Ectodermal cell (in vitro differentiated cells): ENCODE measurements around the gene TMEM178A.

Experiments used
- H3K27ac ChIP-seq: 2 replicates; pipeline ENCODE4 v1.7.0; 2013; ENCODE audit warnings: mild to moderate bottlenecking, low read depth, low read length; ENCODE audit not compliant: insufficient read depth, poor library complexity, severe bottlenecking
- H3K27me3 ChIP-seq: 2 replicates; pipeline ENCODE4 v1.7.0; 2013; ENCODE audit warnings: mild to moderate bottlenecking, low read length; ENCODE audit not compliant: insufficient read depth, control insufficient read depth, poor library complexity, severe bottlenecking
- H3K36me3 ChIP-seq: one replicate; pipeline ENCODE4 v1.7.0; 2013; ENCODE audit warnings: low read length; ENCODE audit not compliant: control insufficient read depth, insufficient read depth
- H3K4me1 ChIP-seq: one replicate; pipeline ENCODE4 v1.7.0; 2013; ENCODE audit warnings: low read length; ENCODE audit not compliant: control insufficient read depth, insufficient read depth
- H3K4me3 ChIP-seq: 2 replicates; pipeline ENCODE4 v1.7.0; 2013; ENCODE audit warnings: low read depth, low read length, control low read depth; ENCODE audit not compliant: insufficient read depth
- H3K9me3 ChIP-seq: 2 replicates; pipeline ENCODE4 v1.7.0; 2013; ENCODE audit warnings: mild to moderate bottlenecking, low read length, moderate library complexity; ENCODE audit not compliant: control insufficient read depth
- WGBS, 2 experiments: methylation state at CpG; one replicate each; pipeline ENCODE4 v1.1.7; 2013; ENCODE audit warnings: missing lambda C conversion rate in 2 of 2; 5-methylcytosine and 5-hydroxymethylcytosine counted together

Gene TMEM178A

GRCh38 chr2:39629646-39630045 lies 36.1 kb upstream of the TMEM178A start:
- H3K4me3 ChIP-seq: no peak overlapping the region
- H3K9me3 ChIP-seq: no peaks in the 10 kb centered on the region
- H3K36me3 ChIP-seq: no peaks in the 10 kb centered on the region
- WGBS, 2 experiments: 90 to 100% methylated on average over 2 to 3 of the region's 3 CpGs
- peaks cover 8% of the 10 kb centered on the region for H3K4me1 ChIP-seq
- no peaks in the 10 kb centered on the region for H3K27me3 ChIP-seq
- H3K27ac ChIP-seq: no peak overlapping the region

DNA sequence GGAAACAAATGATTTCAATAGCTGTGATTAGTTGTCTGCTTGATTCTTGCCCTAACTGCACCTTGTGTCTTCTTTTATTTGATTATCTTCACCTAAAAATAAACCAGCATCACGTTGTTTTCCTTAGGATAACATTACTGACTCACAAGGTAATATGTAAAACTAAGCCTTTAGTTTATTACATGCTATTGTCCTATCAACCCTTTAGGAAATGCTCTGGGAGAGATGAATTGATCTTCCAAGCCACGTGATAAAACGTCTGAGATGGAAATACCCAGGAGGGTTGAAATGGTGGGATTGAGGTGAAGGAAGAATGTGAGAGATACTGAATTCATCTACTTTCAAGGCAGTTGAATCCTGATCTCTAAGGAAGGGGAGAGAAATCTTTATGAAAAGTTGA lies 34.5 kb upstream of the TMEM178A start:
- no peak overlapping the region for H3K4me3 ChIP-seq
- no peaks in the 10 kb centered on the region for H3K36me3 ChIP-seq
- WGBS, 2 experiments: 87 to 91% methylated on average over 3 of the region's 3 CpGs
- H3K4me1 ChIP-seq: no peaks in the 10 kb centered on the region
- no peaks in the 10 kb centered on the region for H3K27me3 ChIP-seq
- no peaks in the 10 kb centered on the region for H3K9me3 ChIP-seq
- no peak overlapping the region for H3K27ac ChIP-seq

DNA sequence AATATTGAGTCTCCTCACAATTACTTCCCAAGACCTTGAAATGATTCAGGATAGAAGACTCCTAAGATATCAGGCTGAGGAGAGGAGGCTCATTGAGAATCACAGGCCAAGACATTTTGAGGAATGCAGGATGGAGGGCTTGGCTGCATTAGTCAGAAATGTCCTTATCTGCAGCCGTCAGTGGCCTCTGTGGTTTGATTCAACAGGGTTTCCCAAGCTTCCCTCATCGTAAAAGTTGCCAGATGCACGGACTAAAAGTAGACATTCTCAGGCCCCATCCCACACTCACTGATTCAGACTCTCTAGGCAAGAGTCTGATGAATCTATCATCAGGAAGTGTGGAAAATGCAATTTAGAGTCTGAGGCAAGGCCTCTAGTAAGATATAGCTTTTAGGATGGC lies 34.0 kb upstream of the TMEM178A start:
- no peaks in the 10 kb centered on the region for H3K36me3 ChIP-seq
- WGBS, 2 experiments: 93 to 97% methylated on average over 3 of the region's 3 CpGs
- no peaks in the 10 kb centered on the region for H3K27me3 ChIP-seq
- no peaks in the 10 kb centered on the region for H3K4me1 ChIP-seq
- H3K4me3 ChIP-seq: no peak overlapping the region
- no peaks in the 10 kb centered on the region for H3K9me3 ChIP-seq
- H3K27ac ChIP-seq: no peak overlapping the region

DNA sequence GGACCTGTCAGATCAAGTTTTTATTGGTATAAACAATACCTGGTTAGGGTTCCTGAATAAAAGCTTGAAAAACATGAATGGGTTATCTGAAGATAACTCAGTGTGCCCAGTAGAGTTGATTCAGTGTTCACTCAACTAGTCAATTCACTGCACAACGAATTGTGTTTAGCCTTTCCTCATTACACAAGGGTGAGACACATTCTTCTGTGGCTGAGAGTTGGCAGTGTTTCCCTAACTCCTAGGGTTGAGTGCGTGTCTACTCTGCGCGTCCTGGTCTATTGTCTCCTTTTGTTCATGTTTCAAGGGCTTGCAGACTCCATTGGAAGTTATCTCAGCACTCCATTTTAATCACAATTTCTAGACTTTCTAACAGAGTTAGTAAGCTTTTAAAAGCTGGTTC lies 32.8 kb upstream of the TMEM178A start:
- no peaks in the 10 kb centered on the region for H3K36me3 ChIP-seq
- H3K27me3 ChIP-seq: no peaks in the 10 kb centered on the region
- H3K27ac ChIP-seq: no peak overlapping the region
- no peaks in the 10 kb centered on the region for H3K9me3 ChIP-seq
- 89 to 94% methylated on average over 4 of the region's 4 CpGs for WGBS, 2 experiments
- H3K4me1 ChIP-seq: no peaks in the 10 kb centered on the region
- H3K4me3 ChIP-seq: no peak overlapping the region

GRCh38 chr2:39636306-39636705 lies 29.4 kb upstream of the TMEM178A start:
- Histone ChIP-seq H3K27ac (no peak overlapping the region), H3K4me3 (no peak overlapping the region), H3K9me3 (no peaks in the 10 kb centered on the region), H3K27me3 (no peaks in the 10 kb centered on the region), H3K36me3 (no peaks in the 10 kb centered on the region), H3K4me1 (no peaks in the 10 kb centered on the region)
- 94 to 96% methylated on average over 3 of the region's 3 CpGs for WGBS, 2 experiments

DNA sequence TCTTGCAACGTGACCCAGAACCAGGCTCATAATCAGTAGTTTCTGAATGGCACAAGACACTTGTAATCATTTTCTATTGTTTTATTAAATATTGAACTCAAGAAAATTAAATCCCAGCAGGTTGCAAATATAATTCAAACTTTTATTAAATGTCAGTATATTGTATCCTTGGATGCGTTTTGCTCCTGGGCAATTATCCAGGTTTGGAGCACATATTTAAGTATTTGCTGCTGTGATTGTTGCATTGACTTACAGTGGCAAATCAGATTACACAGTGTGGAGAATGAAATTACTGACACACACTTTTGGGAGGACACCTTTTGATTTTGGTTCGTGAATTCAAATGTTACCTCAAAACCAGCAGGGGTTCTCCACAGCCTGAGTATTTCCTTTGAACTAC lies 27.1 kb upstream of the TMEM178A start:
- Histone ChIP-seq H3K27ac (no peak overlapping the region), H3K27me3 (no peaks in the 10 kb centered on the region), H3K4me1 (no peaks in the 10 kb centered on the region), H3K4me3 (no peak overlapping the region), H3K36me3 (no peaks in the 10 kb centered on the region), H3K9me3 (no peaks in the 10 kb centered on the region)
- WGBS, 2 experiments: 85% methylated on average over 3 of the region's 3 CpGs

- no peaks in the 10 kb centered on the region for H3K36me3 ChIP-seq
- H3K4me3 ChIP-seq: no peak overlapping the region
- no peaks in the 10 kb centered on the region for H3K9me3 ChIP-seq
- H3K27ac ChIP-seq: no peak overlapping the region
- H3K4me1 ChIP-seq: no peaks in the 10 kb centered on the region
- no peaks in the 10 kb centered on the region for H3K27me3 ChIP-seq
- WGBS, 2 experiments: 94 to 96% methylated on average over 2 of the region's 2 CpGs
These were observed 25.6 kb upstream of the TMEM178A start for GRCh38 chr2:39640107-39640506.

GRCh38 chr2:39640681-39641080 lies 25.0 kb upstream of the TMEM178A start:
- no peaks in the 10 kb centered on the region for H3K36me3 ChIP-seq
- WGBS, 2 experiments: 100% methylated on average over 1 of the region's 2 CpGs; no CpG with 5 or more reads in 1 of the 2 experiments
- no peaks in the 10 kb centered on the region for H3K9me3 ChIP-seq
- H3K27me3 ChIP-seq: no peaks in the 10 kb centered on the region
- no peaks in the 10 kb centered on the region for H3K4me1 ChIP-seq
- H3K4me3 ChIP-seq: no peak overlapping the region
- no peak overlapping the region for H3K27ac ChIP-seq

DNA sequence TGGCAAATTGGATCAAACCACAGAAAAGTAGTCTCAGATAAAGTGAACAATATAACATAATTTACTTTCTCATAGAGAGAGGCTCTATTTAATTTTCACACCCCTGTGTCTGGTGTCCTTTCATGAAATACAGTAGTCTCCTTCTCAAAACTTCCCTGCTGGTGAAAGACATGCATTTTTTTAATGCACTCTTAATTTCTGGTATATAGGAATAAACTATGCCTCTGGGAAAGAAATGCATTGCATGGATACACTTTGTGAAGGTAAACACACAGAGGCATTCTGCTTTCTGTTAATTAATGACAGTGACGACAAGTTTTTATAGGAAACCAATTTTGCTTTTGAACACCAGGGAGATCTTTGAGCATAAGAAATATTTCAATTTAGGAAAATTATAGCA lies 24.1 kb upstream of the TMEM178A start:
- no peaks in the 10 kb centered on the region for H3K27me3 ChIP-seq
- no peaks in the 10 kb centered on the region for H3K4me1 ChIP-seq
- H3K27ac ChIP-seq: no peak overlapping the region
- H3K9me3 ChIP-seq: no peaks in the 10 kb centered on the region
- H3K4me3 ChIP-seq: no peak overlapping the region
- 91 to 96% methylated on average over 1 of the region's 1 CpG for WGBS, 2 experiments
- no peaks in the 10 kb centered on the region for H3K36me3 ChIP-seq

GRCh38 chr2:39642051-39642718 lies 23.5 kb upstream of the TMEM178A start:
- WGBS, 2 experiments: 69 to 86% methylated on average over 6 of the region's 6 CpGs
- no peaks in the 10 kb centered on the region for H3K36me3 ChIP-seq
- H3K4me3 ChIP-seq: no peak overlapping the region
- H3K4me1 ChIP-seq: no peaks in the 10 kb centered on the region
- H3K9me3 ChIP-seq: no peaks in the 10 kb centered on the region
- H3K27ac ChIP-seq: no peak overlapping the region
- H3K27me3 ChIP-seq: no peaks in the 10 kb centered on the region

GRCh38 chr2:39645826-39646225 lies 19.9 kb upstream of the TMEM178A start:
- Histone ChIP-seq H3K36me3 (no peaks in the 10 kb centered on the region), H3K4me3 (no peak overlapping the region), H3K27me3 (no peaks in the 10 kb centered on the region), H3K4me1 (no peaks in the 10 kb centered on the region), H3K27ac (no peak overlapping the region), H3K9me3 (no peaks in the 10 kb centered on the region)
- WGBS, 2 experiments: no CpG with 5 or more reads among the region's 2 CpGs
